SK-N-SH treated with all-trans-retinoic acid at 6 μM for 48 hours (cell line): ENCODE measurements around the gene NSUN7.

ENCODE experiments used
- ATAC-seq: fragments of 200-7000 bp; cut with Tn5 transposase; 3 replicates; pipeline ENCODE4 v1.9.1; 2020; ENCODE audit warnings: mild to moderate bottlenecking, moderate library complexity
- ARNTL ChIP-seq: fragments of 450-650 bp; formaldehyde crosslinking; IDR thresholded peaks from 2 replicates; pipeline ENCODE4 v1.5.0; 2020; ENCODE audit warnings: low read depth, mild to moderate bottlenecking, moderate library complexity, borderline replicate concordance
- BACH2 ChIP-seq: fragments of 250-450 bp; sonication (Bioruptor Pico); IDR thresholded peaks from 2 replicates; pipeline ENCODE4 v1.9.0; 2021; ENCODE audit warnings: mild to moderate bottlenecking, borderline replicate concordance
- CREB5 ChIP-seq: fragments of 250-450 bp; sonication (Bioruptor Pico); IDR thresholded peaks from 2 replicates; pipeline ENCODE4 v1.5.1; 2020; ENCODE audit warnings: low read depth, mild to moderate bottlenecking, moderate library complexity
- CSDC2 ChIP-seq: fragments of 250-450 bp; sonication (Bioruptor Pico); IDR thresholded peaks from 2 replicates; pipeline ENCODE4 v1.5.0; 2020; ENCODE audit warnings: mild to moderate bottlenecking, moderate library complexity
- ESRRG ChIP-seq: fragments of 250-450 bp; sonication (Bioruptor Pico); IDR thresholded peaks from 2 replicates; pipeline ENCODE4 v1.6.1; 2021; ENCODE audit warnings: mild to moderate bottlenecking
- GLIS3 ChIP-seq: fragments of 250-450 bp; sonication (Bioruptor Pico); IDR thresholded peaks from 2 replicates; pipeline ENCODE4 v1.5.0; 2020; ENCODE audit warnings: mild to moderate bottlenecking, moderate library complexity
- ISL1 ChIP-seq: fragments of 250-450 bp; sonication (Bioruptor Pico); IDR thresholded peaks from 2 replicates; pipeline ENCODE4 v2.1.2; 2022; ENCODE audit warnings: mild to moderate bottlenecking, moderate library complexity
- OSR1 ChIP-seq: fragments of 250-450 bp; sonication (Bioruptor Pico); IDR thresholded peaks from 2 replicates; pipeline ENCODE4 v1.8.0; 2022; ENCODE audit warnings: moderate library complexity, mild to moderate bottlenecking, inconsistent platforms
- PATZ1 ChIP-seq: fragments of 250-450 bp; sonication (Bioruptor Pico); IDR thresholded peaks from 2 replicates; pipeline ENCODE4 v1.8.0; 2020; ENCODE audit warnings: mild to moderate bottlenecking, moderate library complexity, borderline replicate concordance
- POU6F1 ChIP-seq: fragments of 250-450 bp; sonication (Bioruptor Pico); IDR thresholded peaks from 2 replicates; pipeline ENCODE4 v1.8.0; 2021; ENCODE audit warnings: low read depth, mild to moderate bottlenecking, moderate library complexity, borderline replicate concordance
- PPARA ChIP-seq: fragments of 250-450 bp; sonication (Bioruptor Pico); IDR thresholded peaks from 2 replicates; pipeline ENCODE4 v1.5.0; 2020; ENCODE audit warnings: mild to moderate bottlenecking, borderline replicate concordance
- RARB ChIP-seq: fragments of 250-450 bp; sonication (Bioruptor Pico); IDR thresholded peaks from 2 replicates; pipeline ENCODE4 v1.8.0; 2021; ENCODE audit warnings: mild to moderate bottlenecking, moderate library complexity
- SNAI2 ChIP-seq: fragments of 250-450 bp; sonication (Bioruptor Pico); IDR thresholded peaks from 2 replicates; pipeline ENCODE4 v1.5.0; 2020; ENCODE audit warnings: mild to moderate bottlenecking, moderate library complexity
- TCF4 ChIP-seq: fragments of 250-450 bp; sonication (Bioruptor Pico); IDR thresholded peaks from 2 replicates; pipeline ENCODE4 v1.8.0; 2021; ENCODE audit warnings: mild to moderate bottlenecking, moderate library complexity, borderline replicate concordance
- TOX ChIP-seq: fragments of 250-450 bp; sonication (Bioruptor Pico); IDR thresholded peaks from 2 replicates; pipeline ENCODE4 v1.8.0; 2021; ENCODE audit warnings: mild to moderate bottlenecking, moderate library complexity, borderline replicate concordance
- ZC3H10 ChIP-seq: fragments of 250-450 bp; sonication (Bioruptor Pico); IDR thresholded peaks from 2 replicates; pipeline ENCODE4 v1.5.1; 2021; ENCODE audit warnings: mild to moderate bottlenecking, moderate library complexity
- ZFP3 ChIP-seq: fragments of 250-450 bp; sonication (Bioruptor Pico); IDR thresholded peaks from 2 replicates; pipeline ENCODE4 v1.5.0; 2020; ENCODE audit warnings: mild to moderate bottlenecking, moderate library complexity
- ZFP30 ChIP-seq: fragments of 450-650 bp; formaldehyde crosslinking; IDR thresholded peaks from 2 replicates; pipeline ENCODE4 v1.5.0; 2022; ENCODE audit warnings: mild to moderate bottlenecking, moderate library complexity
- ZNF565 ChIP-seq: fragments of 450-650 bp; formaldehyde crosslinking; conservative IDR thresholded peaks from 2 replicates; pipeline ENCODE4 v1.5.0; 2020; ENCODE audit warnings: low read depth, mild to moderate bottlenecking, moderate library complexity
- ZNF70 ChIP-seq: fragments of 450-650 bp; formaldehyde crosslinking; IDR thresholded peaks from 2 replicates; pipeline ENCODE4 v1.5.0; 2020; ENCODE audit warnings: mild to moderate bottlenecking, moderate library complexity
- ZNF8 ChIP-seq: fragments of 450-650 bp; formaldehyde crosslinking; IDR thresholded peaks from 2 replicates; pipeline ENCODE4 v1.5.0; 2020; ENCODE audit warnings: mild to moderate bottlenecking, moderate library complexity
- TF ChIP-seq, protein P1 (sequence below): fragments of 250-450 bp; sonication (Bioruptor Pico); IDR thresholded peaks from 2 replicates; pipeline ENCODE4 v1.5.0; 2020; ENCODE audit warnings: mild to moderate bottlenecking, moderate library complexity
- TF ChIP-seq, protein P2 (sequence below): fragments of 250-450 bp; sonication (Bioruptor Pico); IDR thresholded peaks from 2 replicates; pipeline ENCODE4 v1.5.1; 2021; ENCODE audit warnings: mild to moderate bottlenecking, moderate library complexity

The NSUN7 gene

DNA sequence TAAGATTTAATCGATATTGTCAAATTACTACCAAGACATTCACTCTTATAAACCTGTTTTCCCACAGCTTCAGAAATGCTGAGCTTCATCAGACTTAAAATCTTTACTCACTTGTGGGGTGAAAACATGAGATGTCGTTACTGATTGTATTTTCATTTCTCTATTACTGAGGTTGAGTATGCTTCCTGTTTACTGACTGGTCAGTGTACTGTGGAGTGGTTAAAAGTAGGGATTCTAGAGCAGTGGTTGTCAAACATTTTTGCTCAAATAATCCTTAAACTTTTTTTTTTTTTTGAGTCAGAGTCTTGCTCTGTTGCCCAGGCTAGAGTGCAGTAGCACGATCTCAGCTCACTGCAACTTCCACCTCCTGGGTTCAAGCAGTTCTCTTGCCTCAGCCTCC lies 50.3 kb downstream of the NSUN7 start:
- no peak for TF ChIP-seq CSDC2
- no peak for TF ChIP-seq ZNF70 (CRISPR knock-in tag)
- no peak for TF ChIP-seq BACH2 (CRISPR knock-in tag)
- TF ChIP-seq GLIS3 (CRISPR knock-in tag) = no peak
- no peak for TF ChIP-seq ZC3H10 (CRISPR knock-in tag)
- TF ChIP-seq, protein P1, sequence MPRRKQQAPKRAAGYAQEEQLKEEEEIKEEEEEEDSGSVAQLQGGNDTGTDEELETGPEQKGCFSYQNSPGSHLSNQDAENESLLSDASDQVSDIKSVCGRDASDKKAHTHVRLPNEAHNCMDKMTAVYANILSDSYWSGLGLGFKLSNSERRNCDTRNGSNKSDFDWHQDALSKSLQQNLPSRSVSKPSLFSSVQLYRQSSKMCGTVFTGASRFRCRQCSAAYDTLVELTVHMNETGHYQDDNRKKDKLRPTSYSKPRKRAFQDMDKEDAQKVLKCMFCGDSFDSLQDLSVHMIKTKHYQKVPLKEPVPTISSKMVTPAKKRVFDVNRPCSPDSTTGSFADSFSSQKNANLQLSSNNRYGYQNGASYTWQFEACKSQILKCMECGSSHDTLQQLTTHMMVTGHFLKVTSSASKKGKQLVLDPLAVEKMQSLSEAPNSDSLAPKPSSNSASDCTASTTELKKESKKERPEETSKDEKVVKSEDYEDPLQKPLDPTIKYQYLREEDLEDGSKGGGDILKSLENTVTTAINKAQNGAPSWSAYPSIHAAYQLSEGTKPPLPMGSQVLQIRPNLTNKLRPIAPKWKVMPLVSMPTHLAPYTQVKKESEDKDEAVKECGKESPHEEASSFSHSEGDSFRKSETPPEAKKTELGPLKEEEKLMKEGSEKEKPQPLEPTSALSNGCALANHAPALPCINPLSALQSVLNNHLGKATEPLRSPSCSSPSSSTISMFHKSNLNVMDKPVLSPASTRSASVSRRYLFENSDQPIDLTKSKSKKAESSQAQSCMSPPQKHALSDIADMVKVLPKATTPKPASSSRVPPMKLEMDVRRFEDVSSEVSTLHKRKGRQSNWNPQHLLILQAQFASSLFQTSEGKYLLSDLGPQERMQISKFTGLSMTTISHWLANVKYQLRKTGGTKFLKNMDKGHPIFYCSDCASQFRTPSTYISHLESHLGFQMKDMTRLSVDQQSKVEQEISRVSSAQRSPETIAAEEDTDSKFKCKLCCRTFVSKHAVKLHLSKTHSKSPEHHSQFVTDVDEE (CRISPR knock-in tag) = no peak
- TF ChIP-seq SNAI2 (CRISPR knock-in tag) = no peak
- TF ChIP-seq OSR1 (CRISPR knock-in tag) = no peak
- TF ChIP-seq RARB (CRISPR knock-in tag) = no peak
- TF ChIP-seq TOX (CRISPR knock-in tag) = no peak
- no peak for ATAC-seq

- ATAC-seq = no peak
- TF ChIP-seq RARB (CRISPR knock-in tag) (no peak), SNAI2 (CRISPR knock-in tag) (no peak), ZC3H10 (CRISPR knock-in tag) (no peak), GLIS3 (CRISPR knock-in tag) (no peak), CREB5 (CRISPR knock-in tag) (no peak), PPARA (CRISPR knock-in tag) (no peak), POU6F1 (CRISPR knock-in tag) (no peak)
- TF ChIP-seq, protein P2, sequence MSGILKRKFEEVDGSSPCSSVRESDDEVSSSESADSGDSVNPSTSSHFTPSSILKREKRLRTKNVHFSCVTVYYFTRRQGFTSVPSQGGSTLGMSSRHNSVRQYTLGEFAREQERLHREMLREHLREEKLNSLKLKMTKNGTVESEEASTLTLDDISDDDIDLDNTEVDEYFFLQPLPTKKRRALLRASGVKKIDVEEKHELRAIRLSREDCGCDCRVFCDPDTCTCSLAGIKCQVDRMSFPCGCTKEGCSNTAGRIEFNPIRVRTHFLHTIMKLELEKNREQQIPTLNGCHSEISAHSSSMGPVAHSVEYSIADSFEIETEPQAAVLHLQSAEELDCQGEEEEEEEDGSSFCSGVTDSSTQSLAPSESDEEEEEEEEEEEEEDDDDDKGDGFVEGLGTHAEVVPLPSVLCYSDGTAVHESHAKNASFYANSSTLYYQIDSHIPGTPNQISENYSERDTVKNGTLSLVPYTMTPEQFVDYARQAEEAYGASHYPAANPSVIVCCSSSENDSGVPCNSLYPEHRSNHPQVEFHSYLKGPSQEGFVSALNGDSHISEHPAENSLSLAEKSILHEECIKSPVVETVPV = no peak
These were observed 54.8 kb downstream of the NSUN7 start for GRCh38 chr4:40804598-40804997.

DNA sequence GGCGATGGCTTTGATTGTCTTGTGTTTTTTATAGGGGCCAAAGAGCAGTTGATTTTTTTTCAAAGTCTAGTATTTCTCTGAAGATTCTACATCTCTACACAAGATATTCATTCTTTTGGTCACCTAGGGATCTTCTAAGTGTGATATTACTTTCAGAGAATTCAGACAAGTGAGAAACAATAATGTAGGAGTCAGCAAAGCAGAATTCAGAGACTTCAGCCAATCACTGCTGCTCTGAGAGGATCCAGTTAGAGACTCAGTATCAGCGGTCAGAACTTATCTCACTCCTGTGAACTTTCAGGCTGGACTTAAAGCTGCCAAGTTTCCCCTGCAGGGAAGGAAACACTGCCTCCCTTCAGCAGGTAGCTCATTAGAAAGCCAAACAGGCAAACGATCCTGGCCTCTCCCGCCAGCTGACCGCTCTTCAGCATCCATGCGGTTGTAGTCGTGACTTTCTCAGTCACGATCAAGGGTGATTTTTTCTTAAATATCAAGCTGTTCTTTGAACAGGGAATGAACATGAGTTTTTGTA lies 59.2 kb downstream of the NSUN7 start:
- no peak for ATAC-seq
- TF ChIP-seq TCF4 (no peak), ZFP30 (CRISPR knock-in tag) (no peak), ZNF565 (CRISPR knock-in tag) (no peak), ESRRG (no peak), ZNF8 (CRISPR knock-in tag) (no peak), ZFP3 (no peak), TOX (CRISPR knock-in tag) (no peak), OSR1 (CRISPR knock-in tag) (no peak), PPARA (CRISPR knock-in tag) (no peak), PATZ1 (CRISPR knock-in tag) (no peak), ISL1 (CRISPR knock-in tag) (no peak), ARNTL (no peak), ZNF70 (CRISPR knock-in tag) (no peak)
- TF ChIP-seq, protein P1 (CRISPR knock-in tag) = no peak
- TF ChIP-seq, protein P2 = no peak
